DOHH2 (cell line): ENCODE results near the gene MCRIP1.
A peak's percentile ranks its signal among the peaks of the same experiment; 100 is the strongest.

ENCODE experiments used
- H3F3A ChIP-seq: fragments of 200-600 bp; sonication (generic), shearing (Covaris generic); 2 replicates; pipeline ENCODE4 v1.6.0; 2016; ENCODE audit warnings: antibody characterized with exemption, mild to moderate bottlenecking; ENCODE audit not compliant: control insufficient read depth, insufficient read depth
- H3K27ac ChIP-seq: fragments of 200-600 bp; sonication (generic); 2 replicates; pipeline ENCODE4 v1.5.1; 2014; ENCODE audit warnings: low read depth, mild to moderate bottlenecking, low read length, moderate library complexity
- H3K27me3 ChIP-seq: fragments of 200-600 bp; sonication (generic); 2 replicates; pipeline ENCODE4 v1.6.1; 2014; ENCODE audit warnings: mild to moderate bottlenecking, low read length, mixed read lengths; ENCODE audit not compliant: control insufficient read depth
- H3K36me3 ChIP-seq: fragments of 200-600 bp; sonication (generic); 2 replicates; pipeline ENCODE4 v1.6.1; 2014; ENCODE audit warnings: mild to moderate bottlenecking, low read length, moderate library complexity, mixed read lengths; ENCODE audit not compliant: control insufficient read depth
- H3K4me1 ChIP-seq: fragments of 200-600 bp; sonication (generic); 2 replicates; pipeline ENCODE4 v1.6.1; 2014; ENCODE audit warnings: mild to moderate bottlenecking, low read length, mixed read lengths; ENCODE audit not compliant: control insufficient read depth
- H3K4me2 ChIP-seq: fragments of 200-600 bp; sonication (generic); 2 replicates; pipeline ENCODE4 v1.6.0; 2014; ENCODE audit warnings: mild to moderate bottlenecking, low read length, moderate library complexity
- H3K4me3 ChIP-seq: fragments of 200-600 bp; sonication (generic); 2 replicates; pipeline ENCODE4 v1.5.1; 2014; ENCODE audit warnings: mild to moderate bottlenecking, low read length, mixed read lengths
- H3K79me2 ChIP-seq: fragments of 200-600 bp; sonication (generic); 2 replicates; pipeline ENCODE4 v1.6.1; 2014; ENCODE audit warnings: mild to moderate bottlenecking, low read length, mixed read lengths; ENCODE audit not compliant: control insufficient read depth
- H3K9me2 ChIP-seq: fragments of 200-600 bp; sonication (generic); replicated peaks from 2 replicates; pipeline ENCODE4 v1.6.1; 2014; ENCODE audit warnings: mild to moderate bottlenecking, low read length, mixed read lengths; ENCODE audit not compliant: control insufficient read depth
- H3K9me3 ChIP-seq: fragments of 200-600 bp; sonication (generic); 2 replicates; pipeline ENCODE4 v1.6.1; 2014; ENCODE audit warnings: antibody characterized with exemption, low read length, mixed read lengths; ENCODE audit not compliant: control insufficient read depth, insufficient read depth
- H4K20me1 ChIP-seq: fragments of 200-600 bp; sonication (generic); 2 replicates; pipeline ENCODE4 v1.6.0; 2014; ENCODE audit warnings: low read depth, mild to moderate bottlenecking, antibody characterized with exemption, low read length, moderate library complexity; ENCODE audit not compliant: control insufficient read depth, insufficient read depth
- EZH2phosphoT487 ChIP-seq: fragments of 200-600 bp; sonication (generic); IDR thresholded peaks from 2 replicates; pipeline ENCODE4 v1.6.1; 2017; ENCODE audit warnings: borderline replicate concordance, mild to moderate bottlenecking, antibody characterized with exemption, low read length, moderate library complexity, mixed read lengths
- TF ChIP-seq, protein P1 (sequence below): fragments of 200-600 bp; sonication (generic); IDR thresholded peaks from one replicate; pipeline ENCODE4 v1.5.1; 2014; ENCODE audit warnings: antibody characterized with exemption, mild to moderate bottlenecking, low read depth, low read length; ENCODE audit not compliant: poor library complexity, severe bottlenecking

Gene MCRIP1

GRCh38 chr17:81863123-81863675 lies 30.1 kb upstream of the MCRIP1 start:
- H3K4me1 ChIP-seq: peaks cover 56% of the 10 kb centered on the region
- H3K36me3 ChIP-seq: peaks cover 78% of the 10 kb centered on the region
- TF ChIP-seq, protein P1, sequence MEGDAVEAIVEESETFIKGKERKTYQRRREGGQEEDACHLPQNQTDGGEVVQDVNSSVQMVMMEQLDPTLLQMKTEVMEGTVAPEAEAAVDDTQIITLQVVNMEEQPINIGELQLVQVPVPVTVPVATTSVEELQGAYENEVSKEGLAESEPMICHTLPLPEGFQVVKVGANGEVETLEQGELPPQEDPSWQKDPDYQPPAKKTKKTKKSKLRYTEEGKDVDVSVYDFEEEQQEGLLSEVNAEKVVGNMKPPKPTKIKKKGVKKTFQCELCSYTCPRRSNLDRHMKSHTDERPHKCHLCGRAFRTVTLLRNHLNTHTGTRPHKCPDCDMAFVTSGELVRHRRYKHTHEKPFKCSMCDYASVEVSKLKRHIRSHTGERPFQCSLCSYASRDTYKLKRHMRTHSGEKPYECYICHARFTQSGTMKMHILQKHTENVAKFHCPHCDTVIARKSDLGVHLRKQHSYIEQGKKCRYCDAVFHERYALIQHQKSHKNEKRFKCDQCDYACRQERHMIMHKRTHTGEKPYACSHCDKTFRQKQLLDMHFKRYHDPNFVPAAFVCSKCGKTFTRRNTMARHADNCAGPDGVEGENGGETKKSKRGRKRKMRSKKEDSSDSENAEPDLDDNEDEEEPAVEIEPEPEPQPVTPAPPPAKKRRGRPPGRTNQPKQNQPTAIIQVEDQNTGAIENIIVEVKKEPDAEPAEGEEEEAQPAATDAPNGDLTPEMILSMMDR: no peak
- no peak for TF ChIP-seq EZH2phosphoT487
- no peaks in the 10 kb centered on the region for H3K27me3 ChIP-seq
- H3K4me2 ChIP-seq: peak overlapping the region; percentile 78; the same call in 1 of the 2 replicates
- H3K79me2 ChIP-seq: peaks cover 66% of the 10 kb centered on the region
- H3K9me2 ChIP-seq: no peaks in the 10 kb centered on the region
- H3K4me3 ChIP-seq: peak overlapping the region; percentile 4; the same call in 1 of the 2 replicates
- peaks cover 23% of the 10 kb centered on the region for H3F3A ChIP-seq
- H3K9me3 ChIP-seq: no peaks in the 10 kb centered on the region
- H3K27ac ChIP-seq: no peak overlapping the region
- H4K20me1 ChIP-seq: peaks cover 19% of the 10 kb centered on the region

GRCh38 chr17:81860756-81861568 lies 27.9 kb upstream of the MCRIP1 start:
- Histone ChIP-seq H3K36me3 (peaks cover 77% of the 10 kb centered on the region), H3K27ac (peak overlapping the region; percentile 55), H3K4me2 (peak overlapping the region; percentile 78), H3K27me3 (no peaks in the 10 kb centered on the region), H3K4me3 (peak overlapping the region; percentile 87), H3F3A (peaks cover 3% of the 10 kb centered on the region; the same call in 1 of the 2 replicates), H4K20me1 (peaks cover 24% of the 10 kb centered on the region), H3K79me2 (peaks cover 85% of the 10 kb centered on the region), H3K9me2 (no peaks in the 10 kb centered on the region), H3K4me1 (peaks cover 36% of the 10 kb centered on the region), H3K9me3 (no peaks in the 10 kb centered on the region)
- TF ChIP-seq EZH2phosphoT487: no peak; the same call in 1 of the 2 replicates
- TF ChIP-seq, protein P1: no peak

- Histone ChIP-seq H4K20me1 (peaks cover 26% of the 10 kb centered on the region), H3K27ac (peak within 1 kb of the TSS; percentile 55), H3K27me3 (no peaks in the 10 kb centered on the region), H3K79me2 (peaks cover 89% of the 10 kb centered on the region), H3F3A (peaks cover 1% of the 10 kb centered on the region; the same call in 1 of the 2 replicates), H3K4me2 (peak within 1 kb of the TSS; percentile 97), H3K36me3 (peaks cover 77% of the 10 kb centered on the region), H3K9me2 (no peaks in the 10 kb centered on the region), H3K4me1 (peaks cover 35% of the 10 kb centered on the region), H3K9me3 (no peaks in the 10 kb centered on the region), H3K4me3 (peak within 1 kb of the TSS; percentile 88)
- TF ChIP-seq EZH2phosphoT487: no peak
- TF ChIP-seq, protein P1: no peak
Observed at GRCh38 chr17:81859906-81860755, 27.0 kb upstream of the MCRIP1 start, which contains the start of gene P4HB. Gene P4HB (minus strand): TSS chr17:81860535. CDS start chr17:81860471, 64 bp downstream.
